HG03457 (cell line): ENCODE measurements around the gene HID1.

ENCODE experiments used
- ATAC-seq: cut with Tn5 transposase; IDR thresholded peaks from one replicate; pipeline ENCODE4 v1.9.1; 2021; ENCODE audit warnings: moderate number of reproducible peaks; ENCODE audit not compliant: unreplicated experiment

The HID1 gene

DNA sequence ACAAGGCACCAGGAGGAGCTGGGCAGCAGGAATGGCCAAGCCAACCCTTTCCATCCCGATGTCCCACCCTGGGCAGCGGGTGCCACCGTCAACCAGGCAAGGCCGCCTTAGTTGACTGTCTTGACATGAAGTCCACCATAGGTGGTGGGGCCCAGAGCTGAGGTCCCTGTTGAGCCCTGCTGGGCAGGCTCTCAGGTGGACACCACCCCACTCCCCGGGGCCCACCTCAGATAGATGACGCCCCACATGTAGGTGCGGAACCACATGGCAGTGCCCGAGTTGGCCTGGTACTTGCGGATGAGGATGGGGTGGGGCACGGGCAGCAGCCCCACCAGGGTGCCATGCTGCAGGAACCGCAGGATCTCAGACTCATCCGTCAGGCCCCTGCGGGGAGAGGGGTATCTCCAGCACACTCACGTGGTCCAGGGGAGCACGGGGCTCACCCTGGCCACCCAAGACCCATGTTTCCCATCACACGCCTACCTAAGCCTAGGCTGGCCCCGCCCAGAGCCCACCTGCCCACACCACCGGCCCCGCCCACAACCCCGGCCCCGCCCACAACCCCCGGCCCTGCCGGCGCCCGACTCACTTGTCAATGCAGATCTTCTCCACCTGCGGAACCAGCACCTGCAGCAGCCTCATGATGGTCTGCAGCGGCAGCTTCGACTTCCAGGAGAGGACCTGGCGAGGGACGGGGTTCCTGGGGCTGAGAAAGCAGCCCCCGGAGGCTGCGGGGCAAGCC, 20.7 kb downstream of the HID1 start:
- ATAC-seq: no peak

DNA sequence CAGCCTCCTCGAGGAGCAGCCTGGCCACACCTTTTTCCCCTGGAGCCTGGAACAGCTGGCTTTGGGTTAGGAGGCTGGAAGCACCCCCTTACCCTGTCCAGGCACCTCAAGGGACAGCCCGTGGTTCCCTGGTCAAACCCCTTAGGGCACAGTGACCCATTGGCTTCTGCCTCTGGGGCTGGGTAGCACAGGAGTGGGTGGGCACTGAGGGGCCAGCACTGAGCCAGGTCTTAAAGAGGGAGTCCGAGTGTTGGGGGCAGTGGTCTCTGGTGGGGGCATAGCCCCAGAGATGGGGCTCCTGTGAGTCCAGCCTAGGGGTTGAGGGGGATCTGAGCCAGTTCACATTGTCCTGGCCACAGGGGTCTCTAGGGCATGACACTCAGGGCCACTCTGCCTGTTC, 21.5 kb downstream of the HID1 start:
- no peak for ATAC-seq

DNA sequence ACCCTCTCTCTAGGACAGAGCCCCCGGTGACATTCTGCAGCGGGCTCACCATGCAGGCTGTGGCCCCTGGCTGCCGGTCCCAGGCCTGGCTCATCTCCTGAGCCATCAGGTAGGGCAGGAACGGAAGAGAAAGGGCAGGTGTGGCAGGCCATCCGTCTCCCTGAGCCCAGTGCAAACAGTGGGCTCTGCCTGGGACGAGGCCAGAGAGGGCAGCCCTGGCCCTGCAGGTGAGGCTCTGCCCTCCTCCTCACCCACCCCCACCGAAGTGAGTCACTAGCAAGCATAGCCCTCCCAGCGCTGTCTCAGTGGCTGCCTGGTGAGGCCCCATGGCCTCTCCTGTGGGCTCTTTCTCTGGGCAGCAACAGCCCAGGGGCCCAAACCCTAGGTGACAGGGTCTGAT, 22.4 kb downstream of the HID1 start:
- no peak for ATAC-seq

DNA sequence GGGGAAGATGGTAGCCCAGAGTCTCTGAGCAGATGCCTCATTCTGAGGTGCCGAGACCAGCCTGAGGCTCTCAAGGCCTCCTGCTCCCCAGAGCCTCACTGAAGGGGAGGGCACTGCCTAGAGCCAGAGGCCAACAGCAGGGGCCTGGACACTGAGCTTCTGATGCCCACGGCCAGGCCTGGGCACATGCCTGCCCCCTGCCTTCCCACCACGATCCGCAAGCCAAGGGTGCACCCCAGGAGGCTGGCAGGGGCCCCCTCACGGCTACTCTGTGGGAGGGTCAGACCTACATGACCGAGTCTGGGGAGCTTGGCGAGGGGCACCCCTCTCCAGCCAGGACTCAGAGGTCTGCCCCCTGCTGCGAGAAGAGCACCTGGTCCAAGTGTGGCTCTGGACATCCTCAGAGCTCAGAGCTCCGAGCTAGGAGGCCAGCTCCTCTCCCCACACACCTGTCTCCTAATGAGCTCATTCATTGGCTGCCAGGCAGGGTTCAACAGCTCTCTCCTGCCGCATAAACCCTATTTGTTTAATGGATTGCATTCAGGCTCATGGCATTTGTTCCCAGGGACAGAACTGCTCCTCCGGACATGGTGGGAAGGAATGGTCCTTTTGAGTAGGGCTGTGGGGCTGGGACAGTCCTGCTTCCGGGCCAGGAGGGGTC, 23.0 kb downstream of the HID1 start:
- ATAC-seq: no peak

DNA sequence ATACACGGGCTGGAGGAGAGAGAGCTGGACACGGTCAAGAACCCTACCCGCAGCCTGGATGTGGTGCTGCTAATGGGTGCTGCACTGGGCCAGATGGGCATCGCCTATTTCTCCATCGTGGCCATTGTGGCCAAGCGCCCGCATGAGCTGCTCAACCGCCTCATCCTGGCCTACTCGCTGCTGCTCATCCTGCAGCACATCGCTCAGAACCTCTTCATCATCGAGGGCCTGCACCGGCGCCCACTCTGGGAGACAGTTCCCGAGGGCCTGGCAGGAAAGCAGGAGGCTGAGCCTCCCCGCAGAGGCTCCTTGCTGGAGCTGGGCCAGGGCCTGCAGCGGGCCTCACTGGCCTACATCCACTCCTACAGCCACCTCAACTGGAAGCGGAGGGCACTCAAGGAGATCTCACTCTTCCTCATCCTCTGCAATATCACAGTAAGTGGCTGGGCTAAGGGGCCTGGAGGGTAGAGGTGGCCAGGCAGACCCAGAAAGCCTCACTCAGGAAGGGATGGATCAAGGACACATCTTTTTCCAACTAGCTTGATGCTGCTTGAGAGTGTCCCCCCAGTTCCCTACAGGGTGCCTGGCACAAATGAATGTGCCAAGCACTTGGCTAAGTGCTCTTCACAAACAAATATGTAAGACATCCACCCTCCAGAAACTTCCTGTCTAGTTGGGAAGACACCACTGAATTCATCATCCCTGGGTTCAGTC, 25.4 kb downstream of the HID1 start:
- no peak for ATAC-seq

DNA sequence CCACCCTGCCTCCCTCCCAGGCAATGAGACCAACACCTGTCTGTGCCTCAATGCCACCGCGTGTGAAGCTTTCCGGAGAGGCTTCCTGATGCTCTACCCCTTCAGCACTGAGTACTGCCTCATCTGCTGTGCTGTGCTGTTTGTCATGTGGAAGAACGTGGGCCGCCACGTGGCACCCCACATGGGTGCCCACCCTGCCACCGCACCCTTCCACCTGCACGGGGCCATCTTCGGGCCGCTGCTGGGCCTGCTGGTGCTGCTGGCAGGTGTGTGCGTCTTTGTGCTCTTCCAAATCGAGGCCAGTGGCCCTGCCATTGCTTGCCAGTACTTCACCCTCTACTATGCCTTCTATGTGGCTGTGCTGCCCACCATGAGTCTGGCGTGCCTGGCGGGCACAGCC, 25.9 kb downstream of the HID1 start:
- no peak for ATAC-seq

DNA sequence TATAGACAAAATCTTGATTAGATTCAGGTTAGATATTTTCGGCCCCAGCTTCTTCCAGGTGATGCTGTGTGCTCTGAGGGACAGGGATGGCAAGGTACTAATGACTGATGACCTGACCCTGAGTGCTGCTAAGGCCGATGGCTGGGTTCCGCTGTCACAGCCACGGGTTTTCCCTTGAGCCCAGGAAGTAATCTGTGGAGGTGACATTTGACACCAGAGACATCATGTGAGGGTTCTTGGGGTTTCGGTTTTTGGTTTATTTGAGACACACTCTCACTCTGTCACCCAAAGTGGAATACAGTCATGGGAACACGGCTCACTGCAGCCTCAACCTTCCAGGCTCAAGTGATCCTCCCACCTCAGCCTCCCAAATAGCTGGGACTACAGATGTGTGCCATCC, 27.0 kb downstream of the HID1 start:
- ATAC-seq: no peak

DNA sequence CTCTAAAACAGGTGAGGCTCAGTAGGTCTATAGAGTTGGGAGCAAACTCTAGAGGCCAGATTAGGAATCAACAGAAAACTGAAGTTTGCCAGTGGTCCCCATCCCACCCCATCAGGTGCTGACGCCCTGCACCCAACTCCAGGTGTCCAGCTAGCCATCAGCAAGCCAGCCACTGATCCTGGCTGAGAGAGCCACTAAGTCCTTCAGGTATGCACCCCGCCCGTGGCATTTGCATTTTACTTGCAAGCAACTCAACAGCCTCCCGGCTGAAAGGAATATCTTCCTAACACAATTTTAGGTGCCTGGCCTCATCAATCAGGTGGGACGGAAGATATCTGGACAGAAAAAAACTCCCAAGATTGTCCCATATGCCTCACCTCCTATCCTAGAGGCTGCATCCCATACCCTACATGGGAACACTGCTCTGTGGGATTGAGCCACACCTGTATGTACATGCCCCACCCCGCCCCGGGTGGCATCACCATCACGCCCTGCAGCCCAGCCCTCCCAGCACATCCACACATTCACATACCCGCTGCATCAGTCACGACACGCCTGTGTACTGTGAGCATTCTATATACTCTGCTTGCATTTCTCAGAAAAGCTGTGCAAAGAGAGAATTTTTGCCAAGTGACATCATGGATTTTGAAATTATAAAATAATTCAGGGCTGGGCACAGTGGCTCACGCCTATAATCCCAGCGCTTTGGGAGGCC, 28.6 kb downstream of the HID1 start:
- no peak for ATAC-seq

DNA sequence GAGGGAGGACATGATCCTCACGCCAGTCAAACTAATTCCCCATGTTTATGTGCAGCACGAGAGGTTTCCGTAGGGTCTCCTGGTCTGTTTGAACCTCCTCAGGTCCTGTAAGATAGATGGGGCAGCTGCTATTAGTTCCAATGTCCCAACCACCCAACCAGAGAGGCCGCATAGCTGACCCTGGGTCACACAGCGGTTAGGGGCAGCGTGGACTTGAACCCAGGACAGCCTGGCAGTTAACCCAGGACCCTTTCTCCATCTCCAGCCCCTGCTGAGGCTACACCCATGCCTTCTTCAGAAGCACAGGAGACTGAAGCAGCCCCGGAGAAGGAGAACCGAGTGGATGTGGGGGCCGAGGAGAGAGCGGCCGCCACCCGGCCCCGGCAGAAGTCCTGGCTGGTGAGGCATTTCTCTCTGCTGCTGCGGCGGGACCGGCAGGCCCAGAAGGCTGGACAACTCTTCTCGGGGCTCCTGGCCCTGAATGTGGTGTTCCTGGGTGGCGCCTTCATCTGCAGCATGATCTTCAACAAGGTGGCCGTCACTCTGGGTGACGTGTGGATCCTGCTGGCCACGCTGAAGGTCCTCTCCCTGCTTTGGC, 31.3 kb downstream of the HID1 start:
- ATAC-seq: no peak

DNA sequence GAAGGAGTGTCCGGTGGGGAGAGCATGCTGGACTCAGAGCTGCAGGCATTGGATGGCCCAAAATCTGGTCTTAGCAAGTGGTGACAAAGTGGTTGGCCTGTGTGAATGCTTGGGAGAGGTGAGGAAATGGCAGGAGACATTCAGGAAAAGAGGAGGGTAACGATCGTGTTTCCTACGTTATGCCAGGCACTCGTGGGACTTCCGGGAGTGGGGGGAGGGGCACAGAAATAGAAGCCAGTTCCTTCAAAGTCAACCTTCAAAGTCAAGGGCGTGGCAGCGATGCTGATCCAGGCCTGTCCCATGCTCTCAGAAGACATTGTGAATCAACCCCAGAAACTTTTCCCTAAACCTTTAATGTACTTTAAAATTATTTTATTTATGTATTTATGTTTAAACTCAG, 33.0 kb downstream of the HID1 start:
- no peak for ATAC-seq

DNA sequence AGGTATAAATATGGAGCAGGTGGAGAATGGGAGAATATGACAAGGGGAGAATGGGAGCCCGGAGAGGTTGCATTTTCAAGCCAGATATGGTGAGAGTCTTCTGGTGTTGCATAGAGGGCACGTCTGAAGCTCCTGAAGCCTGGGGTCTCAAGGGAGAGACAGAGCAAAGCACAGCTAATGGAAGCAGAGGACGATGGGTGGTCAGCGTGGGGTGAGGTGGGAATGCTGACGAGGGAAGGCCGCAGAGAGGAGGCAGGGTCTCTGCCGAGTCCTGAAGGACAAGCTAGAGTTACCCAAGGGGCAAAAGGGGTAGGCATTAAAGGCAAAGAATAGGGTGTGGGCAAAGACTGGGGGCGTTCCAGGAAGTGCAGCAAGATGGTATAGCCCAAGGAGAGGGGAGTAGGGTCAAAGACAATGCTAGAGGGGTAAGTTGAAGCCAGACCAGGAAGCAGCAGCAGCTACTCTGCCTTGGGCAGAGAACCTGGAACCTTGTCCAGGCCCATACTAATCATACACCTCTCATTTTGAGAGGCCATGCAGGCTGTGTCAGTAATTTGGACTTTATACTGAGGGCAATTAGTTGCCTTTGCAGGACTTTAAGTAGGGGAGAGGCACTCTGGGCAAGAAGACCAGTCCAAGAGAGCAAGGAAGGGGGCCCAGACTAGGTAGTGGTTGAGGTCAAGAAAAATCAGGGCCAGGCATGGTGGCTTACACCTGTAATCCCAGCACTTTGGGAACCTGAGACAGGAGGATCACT, 34.2 kb downstream of the HID1 start:
- ATAC-seq: no peak

DNA sequence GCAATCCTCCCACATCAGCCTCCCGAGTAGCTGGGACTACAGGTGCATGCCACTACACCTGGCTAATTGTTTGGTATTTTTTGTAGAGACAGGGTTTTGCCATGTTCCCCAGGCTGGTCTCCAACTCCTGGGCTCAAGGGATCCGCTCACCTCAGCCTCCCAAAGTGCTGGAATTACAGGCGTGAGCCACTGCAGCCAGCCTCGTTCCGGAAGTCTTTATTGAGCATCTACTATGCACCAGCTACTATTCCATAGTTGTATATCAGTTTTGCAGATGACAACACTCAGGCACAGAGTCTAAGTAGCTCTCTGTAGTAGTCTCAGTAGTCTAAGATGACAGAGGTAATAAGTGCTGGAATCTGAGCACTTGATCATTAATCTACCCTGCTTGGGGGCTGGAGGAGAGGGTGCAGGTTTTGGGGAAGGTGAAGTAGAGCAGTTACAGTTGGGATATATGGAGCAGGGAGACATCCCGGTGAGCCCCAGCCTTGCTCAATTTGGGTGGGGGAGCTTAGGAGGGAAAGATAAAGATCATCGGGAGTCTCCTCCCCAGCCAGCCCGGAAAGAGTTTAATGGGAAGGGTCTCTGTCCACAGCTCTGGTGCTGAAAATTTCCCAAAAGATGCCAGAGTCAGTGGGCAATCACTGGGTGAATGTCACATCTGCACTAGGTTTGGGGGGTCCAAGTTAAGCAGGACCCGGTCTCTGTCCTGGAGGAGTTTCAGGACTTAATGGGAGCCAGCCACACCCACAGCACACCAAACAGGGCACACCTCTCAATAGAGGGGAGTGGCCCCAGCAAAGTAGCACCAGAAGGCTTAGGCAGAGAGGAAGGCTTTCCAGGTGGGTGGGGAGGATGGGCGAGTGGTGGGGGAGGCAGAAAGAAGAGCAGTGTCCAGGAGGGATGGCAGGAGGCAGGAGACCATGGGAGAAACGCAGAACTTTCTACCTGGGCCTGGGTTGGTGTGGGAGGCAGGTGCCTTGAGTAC, 35.2 kb downstream of the HID1 start:
- no peak for ATAC-seq

DNA sequence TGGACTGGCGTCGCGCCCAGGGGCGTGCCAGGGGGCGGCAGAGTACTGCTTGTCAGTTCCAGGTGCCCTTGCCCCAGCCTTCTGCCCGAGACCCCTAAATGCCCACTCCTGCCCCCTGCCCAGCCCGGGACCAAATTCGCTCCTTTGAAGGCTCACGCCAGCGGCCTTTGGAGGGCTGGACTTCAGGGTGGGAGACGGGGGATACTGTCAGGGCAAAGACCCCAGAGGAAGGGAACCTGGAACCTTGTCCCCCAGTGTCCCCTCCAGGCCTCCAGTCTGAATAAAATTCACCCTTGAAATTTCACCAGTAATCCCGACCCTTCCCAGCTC, 36.1 kb downstream of the HID1 start:
- ATAC-seq: no peak

DNA sequence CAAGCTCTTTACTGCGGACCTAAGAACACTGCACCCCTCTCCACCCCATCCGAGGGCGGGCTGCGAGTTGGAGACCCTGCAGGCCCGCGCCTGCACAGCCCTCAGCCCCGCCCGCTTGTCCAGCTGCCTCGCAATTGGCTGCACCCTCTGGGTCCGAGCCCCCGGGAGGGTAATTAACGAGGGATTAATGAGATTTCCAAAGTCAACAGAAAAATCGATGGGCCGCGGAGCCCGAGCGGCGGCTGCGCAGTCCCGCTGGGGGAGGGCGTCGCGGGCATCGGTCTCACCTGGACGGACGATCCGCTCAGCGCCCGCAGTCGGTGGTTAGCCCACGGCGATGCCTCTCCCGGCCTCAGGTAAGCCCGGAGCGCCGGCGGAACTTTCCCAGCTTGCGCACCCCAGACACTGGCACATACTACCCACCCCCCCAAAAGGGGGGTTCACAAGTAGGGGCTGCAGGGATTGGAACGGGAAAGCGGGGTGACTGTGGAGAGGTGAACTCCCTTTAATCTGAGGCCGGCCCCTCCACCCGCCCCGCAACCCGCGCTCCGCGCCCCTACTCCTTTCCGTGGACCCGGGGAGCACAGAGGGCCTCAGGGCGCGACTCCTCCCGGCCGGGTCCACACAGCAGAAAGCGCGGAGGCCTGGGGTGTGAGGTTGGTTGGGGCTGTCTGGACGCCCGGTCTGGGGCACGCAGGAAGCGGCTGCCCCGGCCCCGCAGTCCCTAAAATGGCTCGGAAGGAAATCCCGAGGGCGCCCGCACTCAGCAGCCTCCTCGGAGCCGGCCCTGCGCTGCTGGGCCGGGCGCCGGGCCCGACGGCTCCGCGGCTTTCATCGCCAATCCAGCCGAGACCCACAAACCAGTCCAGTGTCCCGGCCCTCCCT, 36.7 kb downstream of the HID1 start, which contains the start of gene OTOP3:
TSS of gene OTOP3 (plus strand) at position 314 of the 885 bp plus-strand sequence. CDS start at position 338, 24 bp downstream.
- ATAC-seq: no peak

DNA sequence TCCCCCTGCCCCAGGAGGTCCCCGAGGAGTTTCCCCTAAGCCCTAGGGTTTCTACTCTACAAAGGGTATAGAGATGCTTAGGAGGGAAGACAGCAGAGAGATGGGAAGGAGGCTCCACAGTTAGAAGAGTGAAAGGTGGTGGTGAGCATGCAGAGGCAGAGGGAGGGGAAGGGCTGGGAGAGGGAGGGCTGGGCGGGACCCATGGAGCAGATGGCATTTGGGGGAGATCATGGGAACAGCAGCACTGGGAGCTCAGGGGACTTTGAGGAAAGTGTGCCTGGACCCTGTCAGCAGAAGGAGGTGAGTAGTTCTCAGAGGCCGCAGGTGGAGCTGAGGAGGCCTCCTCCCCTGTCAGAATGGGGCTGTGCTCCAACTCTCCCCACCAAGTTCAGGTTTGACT, 37.5 kb downstream of the HID1 start:
- ATAC-seq: no peak

DNA sequence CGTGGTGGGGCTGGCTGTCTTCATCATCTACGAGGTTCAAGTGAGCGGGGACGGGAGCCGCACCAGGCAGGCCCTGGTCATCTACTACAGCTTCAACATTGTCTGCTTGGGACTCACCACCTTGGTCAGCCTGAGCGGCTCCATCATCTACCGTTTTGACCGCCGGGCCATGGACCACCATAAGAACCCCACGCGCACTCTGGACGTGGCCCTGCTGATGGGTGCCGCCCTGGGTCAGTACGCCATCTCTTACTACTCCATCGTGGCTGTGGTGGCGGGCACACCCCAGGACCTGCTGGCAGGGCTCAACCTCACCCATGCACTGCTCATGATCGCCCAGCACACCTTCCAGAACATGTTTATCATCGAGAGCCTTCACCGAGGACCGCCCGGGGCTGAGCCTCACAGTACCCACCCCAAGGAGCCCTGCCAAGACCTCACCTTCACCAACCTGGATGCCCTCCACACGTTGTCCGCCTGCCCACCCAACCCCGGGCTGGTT, 42.0 kb downstream of the HID1 start:
- no peak for ATAC-seq

DNA sequence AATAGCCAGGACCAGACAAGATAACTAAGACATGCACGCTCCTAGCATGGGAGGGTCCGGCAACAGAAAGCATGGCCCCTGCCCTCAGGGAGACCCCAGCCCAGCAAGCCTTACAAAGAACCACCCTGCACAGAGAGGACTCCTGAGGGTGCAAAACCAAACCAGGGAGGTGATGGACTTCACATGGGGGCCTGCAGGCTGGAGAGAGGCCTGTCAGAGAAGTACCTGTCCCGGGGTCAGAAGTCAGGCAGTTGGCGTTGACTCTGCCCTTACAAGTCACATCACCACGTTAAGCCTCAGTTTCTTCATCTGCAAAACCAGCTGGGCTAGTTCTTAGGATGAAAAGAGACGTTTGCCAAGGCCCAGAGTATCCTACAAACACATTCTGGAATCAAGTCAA, 43.8 kb downstream of the HID1 start:
- ATAC-seq: no peak

DNA sequence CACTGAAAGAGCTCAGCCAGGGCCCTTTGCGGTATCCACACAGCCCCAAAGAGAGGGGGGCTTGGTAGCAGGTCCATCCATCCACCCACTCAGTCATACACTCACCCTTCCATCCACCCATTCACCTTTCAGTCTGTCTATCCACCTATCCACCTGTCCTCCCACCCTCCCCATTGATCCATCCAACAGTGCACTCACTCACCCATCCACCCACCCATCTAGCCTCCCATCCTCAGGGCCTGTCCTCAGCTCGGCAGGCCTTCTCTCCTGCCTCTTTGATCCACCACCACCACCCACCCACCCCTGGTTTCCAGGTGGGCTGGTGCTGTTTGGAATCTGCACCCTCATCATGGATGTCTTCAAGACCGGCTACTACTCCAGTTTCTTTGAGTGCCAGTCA, 47.3 kb downstream of the HID1 start:
- no peak for ATAC-seq
